Measurements from ENCODE around the gene ST6GALNAC4. TPM values are rescaled to one million over a fixed set of nuclear protein-coding genes. Genes with fewer than 3 reads are reported as not detected.
"Not testable (repeated sequence)": the region's sequence is repeated elsewhere in the genome, so short reads cannot be mapped to it uniquely, and the experiment has no call there.

The ST6GALNAC4 gene
- total RNA-seq, 1 experiment from 2014 or later, result 12.8 TPM

GRCh38 chr9:127890053-127890452 lies 26.8 kb downstream of the ST6GALNAC4 start:
- no peak for DNase-seq (ENCODE audit: low spot score)

GRCh38 chr9:127887792-127888191 lies 29.0 kb downstream of the ST6GALNAC4 start:
- DNase-seq (ENCODE audit: low spot score), result no peak

- no peak for DNase-seq (ENCODE audit: low spot score)
Observed at GRCh38 chr9:127886401-127886972, 30.4 kb downstream of the ST6GALNAC4 start.

GRCh38 chr9:127885508-127886281 lies 31.1 kb downstream of the ST6GALNAC4 start:
- no peak for DNase-seq (ENCODE audit: low spot score)

GRCh38 chr9:127884976-127885490 lies 31.8 kb downstream of the ST6GALNAC4 start:
- no peak for DNase-seq (ENCODE audit: low spot score)

- peak; percentile 68 for DNase-seq (ENCODE audit: low spot score)
Observed at GRCh38 chr9:127884427-127884911, 32.4 kb downstream of the ST6GALNAC4 start.

GRCh38 chr9:127883959-127884358 lies 32.9 kb downstream of the ST6GALNAC4 start:
- DNase-seq (ENCODE audit: low spot score), result no peak

- not testable (repeated sequence) for DNase-seq (ENCODE audit: low spot score)
Observed at GRCh38 chr9:127881715-127882114, 35.1 kb downstream of the ST6GALNAC4 start.

- no peak for DNase-seq (ENCODE audit: low spot score)
Observed at GRCh38 chr9:127880143-127880542, 36.7 kb downstream of the ST6GALNAC4 start.

- no peak for DNase-seq (ENCODE audit: low spot score)
Observed at GRCh38 chr9:127878652-127879390, 38.0 kb downstream of the ST6GALNAC4 start.

GRCh38 chr9:127878001-127878651 lies 38.7 kb downstream of the ST6GALNAC4 start:
- no peak for DNase-seq (ENCODE audit: low spot score)

- DNase-seq (ENCODE audit: low spot score), result no peak
Observed at GRCh38 chr9:127877566-127877998, 39.3 kb downstream of the ST6GALNAC4 start, which contains the start of gene AK1. AK1 (minus strand) TSS chr9:127877675; CDS start chr9:127874617, 3,058 bp downstream.

GRCh38 chr9:127876764-127877562 lies 39.9 kb downstream of the ST6GALNAC4 start:
- no peak for DNase-seq (ENCODE audit: low spot score)

GRCh38 chr9:127876026-127876763 lies 40.6 kb downstream of the ST6GALNAC4 start:
- no peak for DNase-seq (ENCODE audit: low spot score)

- no peak for DNase-seq (ENCODE audit: low spot score)
Observed at GRCh38 chr9:127875306-127875966, 41.4 kb downstream of the ST6GALNAC4 start.

GRCh38 chr9:127874301-127875221 lies 42.3 kb downstream of the ST6GALNAC4 start:
- DNase-seq (ENCODE audit: low spot score), result no peak

- no peak for DNase-seq (ENCODE audit: low spot score)
Observed at GRCh38 chr9:127873886-127874285, 43.0 kb downstream of the ST6GALNAC4 start.

- DNase-seq (ENCODE audit: low spot score), result no peak
Observed at GRCh38 chr9:127873223-127873691, 43.6 kb downstream of the ST6GALNAC4 start.
